GM12891 (cell line): ENCODE results near the gene BCL11A.

ENCODE experiments used
- PAX5 ChIP-seq: IDR thresholded peaks from 2 replicates; pipeline ENCODE4 v1.6.1; 2011; ENCODE audit warnings: low read length, moderate library complexity, mild to moderate bottlenecking; ENCODE audit not compliant: insufficient read depth, severe bottlenecking
- POLR2A ChIP-seq: IDR thresholded peaks from 2 replicates; pipeline ENCODE4 v1.6.1; 2011; ENCODE audit warnings: low read depth, low read length, control low read depth
- POLR2AphosphoS5 ChIP-seq: IDR thresholded peaks from 2 replicates; pipeline ENCODE4 v1.6.1; 2011; ENCODE audit warnings: low read depth, low read length, control low read depth
- POU2F2 ChIP-seq: IDR thresholded peaks from 2 replicates; pipeline ENCODE4 v1.6.1; 2011; ENCODE audit warnings: low read depth, mild to moderate bottlenecking, control low read depth, low read length, moderate library complexity
- SPI1 ChIP-seq: IDR thresholded peaks from 2 replicates; pipeline ENCODE4 v1.6.1; 2011; ENCODE audit warnings: low read depth, low read length, control low read depth
- TAF1 ChIP-seq: IDR thresholded peaks from 2 replicates; pipeline ENCODE4 v1.6.1; 2011; ENCODE audit warnings: low read depth, low read length, control low read depth

GRCh38 chr2:60520151-60520876 is 33.1 kb downstream of the BCL11A start:
- no peak for TF ChIP-seq POLR2A
- TF ChIP-seq SPI1, result no peak
- no peak for TF ChIP-seq POLR2AphosphoS5
- no peak for TF ChIP-seq TAF1
- peak; percentile 63; the same call in 1 of the 2 replicates for TF ChIP-seq POU2F2
- TF ChIP-seq PAX5, result no peak
